HL-60 (cell line): ENCODE measurements around the gene DNALI1.

Experiments
- DNase-seq, 2 experiments: peaks; one replicate each; pipeline ENCODE4 v3.0.0-alpha.2; 2010 to 2020; ENCODE audit warnings: low read depth in 1 of 2, low spot score in 1 of 2
- H3K27ac ChIP-seq: fragments of 250-450 bp; sonication (Bioruptor Pico); replicated peaks from 2 replicates; pipeline ENCODE4 v1.5.1; 2020; ENCODE audit warnings: mild to moderate bottlenecking, moderate library complexity
- H3K27me3 ChIP-seq: fragments of 250-450 bp; sonication (Bioruptor Pico); 2 replicates; pipeline ENCODE4 v1.5.1; 2021; ENCODE audit warnings: mild to moderate bottlenecking, moderate library complexity; ENCODE audit not compliant: insufficient read depth, poor library complexity, severe bottlenecking
- H3K4me3 ChIP-seq: replicated peaks from 2 replicates; pipeline ENCODE4 v1.5.1; 2011; ENCODE audit warnings: mild to moderate bottlenecking, control low read depth, low read length; ENCODE audit not compliant: insufficient read depth
- CTCF ChIP-seq: IDR thresholded peaks from one replicate; pipeline ENCODE4 v1.5.1; 2011; ENCODE audit warnings: low read length, control low read depth, inconsistent platforms; ENCODE audit not compliant: insufficient read depth
- GABPA ChIP-seq: IDR thresholded peaks from 2 replicates; pipeline ENCODE4 v1.6.1; 2012; ENCODE audit warnings: low read depth
- POLR2AphosphoS5 ChIP-seq: IDR thresholded peaks from 2 replicates; pipeline ENCODE4 v1.6.1; 2012; ENCODE audit warnings: low read depth
- REST ChIP-seq: IDR thresholded peaks from 2 replicates; pipeline ENCODE4 v1.6.1; 2012; ENCODE audit warnings: low read depth; ENCODE audit not compliant: insufficient replicate concordance
- SPI1 ChIP-seq: IDR thresholded peaks from 2 replicates; pipeline ENCODE4 v1.6.1; 2012; ENCODE audit warnings: low read depth, mild to moderate bottlenecking, borderline replicate concordance
- long read RNA-seq: library from polyadenylated mRNA; unstranded; transcript quantifications from one replicate; pipeline ENCODE4 v2.0.0, GENCODE V29; 2020

DNALI1 gene
- long read RNA-seq = 0 reads

GRCh38 chr1:37556712-37557196, at the start of gene DNALI1:
DNALI1 (plus strand) TSS chr1:37556940; CDS start chr1:37556995, 55 bp downstream.
- no peak within 1 kb of the TSS for H3K27ac ChIP-seq
- TF ChIP-seq POLR2AphosphoS5 = no peak
- no peak for TF ChIP-seq CTCF
- TF ChIP-seq SPI1 = no peak
- no peak for TF ChIP-seq GABPA
- no peak for TF ChIP-seq REST
- no peaks in the 10 kb centered on the region for H3K27me3 ChIP-seq
- no peak for DNase-seq
- no peak within 1 kb of the TSS for H3K4me3 ChIP-seq

GRCh38 chr1:37509181-37509580, 47.6 kb upstream of the DNALI1 start:
- no peak overlapping the region for H3K27ac ChIP-seq
- no peak overlapping the region for H3K4me3 ChIP-seq
- no peaks in the 10 kb centered on the region for H3K27me3 ChIP-seq
- TF ChIP-seq REST = no peak
- no peak for TF ChIP-seq SPI1
- no peak for TF ChIP-seq POLR2AphosphoS5
- TF ChIP-seq CTCF = no peak
- TF ChIP-seq GABPA = no peak
- DNase-seq = peak in 1 of 2 experiments; percentile 8

GRCh38 chr1:37513795-37514349, 42.9 kb upstream of the DNALI1 start:
- Histone ChIP-seq H3K4me3 (peak overlapping the region; percentile 75), H3K27me3 (no peaks in the 10 kb centered on the region), H3K27ac (peak overlapping the region; percentile 80)
- TF ChIP-seq SPI1 (no peak), GABPA (no peak), CTCF (no peak), POLR2AphosphoS5 (no peak), REST (no peak)
- DNase-seq = peak in 1 of 2 experiments; percentile 15
